Measurements from ENCODE around the gene RC3H2. TPM values are rescaled to one million over a fixed set of nuclear protein-coding genes. Genes with fewer than 3 reads are reported as not detected.

The RC3H2 gene
- total and polyA plus RNA-seq, 2 of the 13 experiments (the other 11 are each of a cell fraction or from before 2014, with no cell fraction given) = 21.0 to 36.4 TPM

GRCh38 chr9:122912964-122913673 lies 8.0 kb upstream of the RC3H2 start, which contains the start of gene ZBTB6 (continued):
- TF ChIP-seq ZC3H4 (CRISPR knock-in tag; IDR thresholded peaks at IDR 0.05; ENCODE audit: borderline replicate concordance) = no peak
- no peak for TF ChIP-seq TERF1 (CRISPR knock-in tag; IDR thresholded peaks at IDR 0.05)
- peak; percentile 65; the same call in 1 of the 2 replicates for TF ChIP-seq ZSCAN30 (CRISPR knock-in tag; IDR thresholded peaks at IDR 0.05)
- no peak for TF ChIP-seq SKIL (CRISPR knock-in tag; IDR thresholded peaks at IDR 0.05; ENCODE audit: borderline replicate concordance)
- peak; percentile 90 for TF ChIP-seq SAP130 (CRISPR knock-in tag; IDR thresholded peaks at IDR 0.05; ENCODE audit: low read depth)
- TF ChIP-seq HNRNPL (IDR thresholded peaks at IDR 0.05; ENCODE audit: low read depth, low read length) = no peak
- TF ChIP-seq ZNF652 (CRISPR knock-in tag; IDR thresholded peaks at IDR 0.05; ENCODE audit: borderline replicate concordance, low read depth) = no peak
- TF ChIP-seq CREB3 (CRISPR knock-in tag; IDR thresholded peaks at IDR 0.05) = peak; percentile 62; the same call in 1 of the 2 replicates
